GM12878 (cell line): ENCODE measurements around the gene CHRNE. TPM values are rescaled to one million over a fixed set of nuclear protein-coding genes. Genes with fewer than 3 reads are reported as not detected.

Experiments used
- ATAC-seq: fragments of 200-7000 bp; cut with Tn5 transposase; 3 replicates; pipeline ENCODE4 v1.9.1; 2020; ENCODE audit warnings: mild to moderate bottlenecking, moderate library complexity
- BruUV-seq: library from RNA; stranded (reverse); fragments of 400-500 nt; replicated peaks from 2 replicates; lab custom pipeline; 2021; lab: Mats Ljungman, UMichigan
- CTCF ChIA-PET: fragments of 300-600 bp; sonication (Branson Sonifier 250); formaldehyde crosslinking; extraction: SDS; loops from one replicate; lab custom pipeline; 2021; ENCODE audit warnings: inconsistent platforms; lab: Yijun Ruan, JAX
- POLR2A ChIA-PET: fragments of 350-600 bp; formaldehyde crosslinking; extraction: SDS; loops from one replicate; lab custom pipeline; 2021; ENCODE audit warnings: inconsistent platforms; lab: Charles Lee
- RAD21 ChIA-PET: fragments of 300-600 bp; sonication (Branson Sonifier 250); formaldehyde crosslinking; loops from one replicate; lab custom pipeline; 2023; ENCODE audit warnings: antibody characterized with exemption; ENCODE audit not compliant: unreplicated experiment; lab: Charles Lee
- SMC1A ChIA-PET: fragments of 300-600 bp; sonication (Branson Sonifier 250); formaldehyde crosslinking; loops from one replicate; lab custom pipeline; 2023; ENCODE audit not compliant: unreplicated experiment, uncharacterized antibody; lab: Charles Lee
- DNase-seq: peaks from one replicate; pipeline ENCODE4 v3.0.0-alpha.2; 2011; ENCODE audit warnings: low read depth, low spot score
- FAIRE-seq: peaks from 3 replicates; lab custom pipeline; 2011; peaks lifted over from hg19 to GRCh38; lab: Jason Lieb, UNC
- H2AFZ ChIP-seq: 2 replicates; pipeline ENCODE4 v1.6.0; 2011; ENCODE audit warnings: low read depth, low read length, control low read depth; ENCODE audit not compliant: control insufficient read depth
- H3K27ac ChIP-seq: 2 replicates; pipeline ENCODE4 v1.5.1; 2011; ENCODE audit warnings: control low read depth; ENCODE audit not compliant: control insufficient read depth, insufficient read depth
- H3K27me3 ChIP-seq, 2 experiments: replicated peaks in 1 of 2; 2 replicates each; pipeline versions ENCODE4 v1.6.0 to v1.6.1; 2011; ENCODE audit warnings: low read length in 1 of 2; ENCODE audit not compliant: control insufficient read depth in 2 of 2, insufficient read depth in 2 of 2
- H3K36me3 ChIP-seq, 2 experiments: 2 replicates each; pipeline ENCODE4 v1.5.1; 2011; ENCODE audit warnings: low read length in 1 of 2; ENCODE audit not compliant: control insufficient read depth in 2 of 2, insufficient read depth in 2 of 2
- H3K4me1 ChIP-seq: 2 replicates; pipeline ENCODE4 v1.6.1; 2011; ENCODE audit warnings: mild to moderate bottlenecking, low read length, moderate library complexity, mixed read lengths; ENCODE audit not compliant: control insufficient read depth, insufficient read depth
- H3K4me2 ChIP-seq: 2 replicates; pipeline ENCODE4 v1.6.0; 2011; ENCODE audit warnings: control low read depth; ENCODE audit not compliant: control insufficient read depth, insufficient read depth
- H3K4me3 ChIP-seq: fragments of 200-600 bp; sonication (generic); 2 replicates; pipeline ENCODE4 v1.5.1; 2016
- H3K79me2 ChIP-seq: 2 replicates; pipeline ENCODE4 v1.6.0; 2011; ENCODE audit warnings: low read length; ENCODE audit not compliant: control insufficient read depth, insufficient read depth
- H3K9ac ChIP-seq: 2 replicates; pipeline ENCODE4 v1.8.0; 2011; ENCODE audit warnings: low read length, control low read depth, mixed read lengths; ENCODE audit not compliant: control insufficient read depth, insufficient read depth
- H3K9me3 ChIP-seq: replicated peaks from 3 replicates; pipeline ENCODE4 v1.5.1; 2011; ENCODE audit warnings: mild to moderate bottlenecking, low read length; ENCODE audit not compliant: control insufficient read depth, insufficient read depth
- H4K20me1 ChIP-seq: 2 replicates; pipeline ENCODE4 v1.6.0; 2011; ENCODE audit not compliant: control insufficient read depth, insufficient read depth
- CBX5 ChIP-seq: sonication (generic); IDR thresholded peaks from 2 replicates; pipeline ENCODE4 v1.6.1; 2016; ENCODE audit warnings: low read depth, moderate library complexity, mild to moderate bottlenecking, inconsistent platforms
- CREB1 ChIP-seq: IDR thresholded peaks from 2 replicates; pipeline ENCODE4 v1.6.1; 2012; ENCODE audit warnings: low read depth, mild to moderate bottlenecking, inconsistent platforms
- EP300 ChIP-seq, 2 experiments: fragments of 150-350 bp in 1 of 2; IDR thresholded peaks; 2 replicates each; pipeline ENCODE4 v1.6.1; 2011 to 2012; ENCODE audit warnings: low read depth in 2 of 2, low read length in 2 of 2, borderline replicate concordance in 1 of 2, improper control_type of control experiment in 1 of 2, inconsistent platforms in 1 of 2; ENCODE audit not compliant: control insufficient read depth in 1 of 2
- IRF4 ChIP-seq: IDR thresholded peaks from 2 replicates; pipeline ENCODE4 v1.6.1; 2011; ENCODE audit warnings: low read depth, low read length
- JUNB ChIP-seq: IDR thresholded peaks from 2 replicates; pipeline ENCODE4 v1.6.1; 2016; ENCODE audit warnings: antibody characterized with exemption, mild to moderate bottlenecking
- MXI1 ChIP-seq: fragments of 150-350 bp; IDR thresholded peaks from 2 replicates; pipeline ENCODE4 v1.6.1; 2011; ENCODE audit warnings: low read depth, mild to moderate bottlenecking, inconsistent platforms, low read length, improper control_type of control experiment
- MYB ChIP-seq: fragments of 150-350 bp; IDR thresholded peaks from 2 replicates; pipeline ENCODE4 v1.6.1; 2014; ENCODE audit warnings: mild to moderate bottlenecking, low read depth, low read length, borderline replicate concordance
- SIN3A ChIP-seq: IDR thresholded peaks from 2 replicates; pipeline ENCODE4 v1.6.1; 2012; ENCODE audit warnings: low read depth, low read length, improper control_type of control experiment
- SMARCA5 ChIP-seq: fragments of 450-650 bp; IDR thresholded peaks from 2 replicates; pipeline ENCODE4 v1.6.1; 2017; ENCODE audit warnings: mild to moderate bottlenecking
- ZNF274 ChIP-seq: IDR thresholded peaks from one replicate; pipeline ENCODE4 v1.8.0; 2011; ENCODE audit not compliant: insufficient read length, insufficient read depth
- ZNF687 ChIP-seq: fragments of 450-650 bp; IDR thresholded peaks from 2 replicates; pipeline ENCODE4 v1.6.1; 2017; ENCODE audit warnings: mild to moderate bottlenecking, moderate library complexity
- WGBS: methylation state at CpG from one replicate; pipeline ENCODE4 v1.1.6; 2016; ENCODE audit warnings: low lambda C conversion rate; ENCODE audit not compliant: insufficient replicate concordance, insufficient coverage; ENCODE audit errors: missing lambda C conversion rate; 5-methylcytosine and 5-hydroxymethylcytosine counted together
- in situ Hi-C: fragments of 300-500 bp; cut with MboI; formaldehyde crosslinking; loops from 9 replicates; pipeline ENCODE4 v1.14.3; 2018; ENCODE audit warnings: mixed read lengths
- intact Hi-C: fragments of 100-400 bp; cut with micrococcal nuclease; formaldehyde crosslinking; loops from one replicate; pipeline ENCODE4 v1.14.2; 2022; ENCODE audit not compliant: unreplicated experiment
- polyA plus RNA-seq, 11 experiments: library from polyadenylated mRNA; depleted of rRNA in 4 of 11; unstranded in 6 of 11; stranded (reverse) in 5 of 11; fragments of >200 nt; fragmentation: Nextera tagmentation in 4 of 11; fragmentation: Illumina TruSeq in 1 of 11; extraction: Ambion mirVana in 4 of 11; extraction: Trizol in 1 of 11; gene quantifications; 1 replicate in 1 of 11; 2 replicates in 10 of 11; pipeline versions ENCODE4 v1.2.1 to v1.2.3, GENCODE V29; 2011 to 2016; ENCODE audit warnings: inconsistent platforms in 2 of 11, missing spikeins in 2 of 11, low read depth in 1 of 11
- total RNA-seq, 4 experiments: library from RNA; depleted of rRNA in 3 of 4; stranded (reverse); fragments of >200 nt in 3 of 4; fragmentation: Illumina TruSeq in 1 of 4; extraction: Trizol in 1 of 4; gene quantifications; 2 replicates each; pipeline versions ENCODE4 v1.2.1 to v1.2.3, GENCODE V29; 2013 to 2021

Gene CHRNE
- total and polyA plus RNA-seq, 10 of the 15 experiments (the other 5 are each of a cell fraction or from before 2014, with no cell fraction given), result 0.05 to 0.11 (median 0.08) TPM; not detected in 6

- FAIRE-seq (no peak), DNase-seq (no peak), ATAC-seq (peak; percentile 20; the same call in 1 of the 3 replicates)
- BruUV-seq, result no TSS peak
- Histone ChIP-seq H3K4me3 (no peak overlapping the region), H3K36me3 (peaks cover 1 to 3% of the 10 kb centered on the region in 2 experiments; a peak in 2 of 4 replicates), H3K4me1 (no peaks in the 10 kb centered on the region), H4K20me1 (no peaks in the 10 kb centered on the region), H3K27ac (no peak overlapping the region), H3K9ac (no peak overlapping the region), H3K9me3 (no peaks in the 10 kb centered on the region), H3K79me2 (no peaks in the 10 kb centered on the region), H3K4me2 (no peak overlapping the region), H2AFZ (no peak overlapping the region), H3K27me3 (no peaks in the 10 kb centered on the region)
- SMC1A ChIA-PET, result interaction anchor here (1.3 kb wide), 1 partner anchor 14 kb away, joined by 3 read pairs; no protein-coding TSS in a partner anchor
- RAD21 ChIA-PET, result no interaction called here
- CTCF ChIA-PET, result interaction anchor here (0.7 to 1.2 kb wide), 3 partner anchors 9 to 149 kb away, joined by 3 read pairs; partner anchors contain the start of gene ARRB2
- intact Hi-C loops, result no loop called here
- POLR2A ChIA-PET, result interaction anchor here (0.7 kb wide), 1 partner anchor 180 kb away, joined by 4 read pairs; no protein-coding TSS in a partner anchor
- WGBS, result 69% methylated on average over 5 of the region's 5 CpGs
- in situ Hi-C loops, result no loop called here
- TF ChIP-seq JUNB (no peak), SMARCA5 (no peak), MYB (no peak), SIN3A (no peak), CBX5 (no peak), CREB1 (no peak), ZNF274 (no peak), MXI1 (no peak), IRF4 (no peak), EP300 (IDR thresholded peaks at IDR 0.05; ENCODE audit: borderline replicate concordance in 1 of 2, control insufficient read depth in 1 of 2, low read depth in 2 of 2, low read length in 2 of 2) (no peak), ZNF687 (no peak)
These were observed 44.0 kb downstream of the CHRNE start for GRCh38 chr17:4858882-4859260.
